Upper lobe of left lung (tissue), 6 donors: Measurements from ENCODE around the gene CCDC200. TPM values are rescaled to one million over a fixed set of nuclear protein-coding genes. Genes with fewer than 3 reads are reported as not detected.
"Not testable (repeated sequence)": the region's sequence is repeated elsewhere in the genome, so short reads cannot be mapped to it uniquely, and the experiment has no call there.

Experiments
- ATAC-seq, 2 donors: fragments of 200-7000 bp; cut with Tn5 transposase; one replicate each; pipeline ENCODE4 v1.9.1; 2022; ENCODE audit warnings: mild to moderate bottlenecking in 2 of 2, moderate library complexity in 2 of 2; ENCODE audit not compliant: low FRiP score in 2 of 2
- DNase-seq, 2 donors: peaks; one replicate each; pipeline ENCODE4 v3.0.0-alpha.2; 2019 to 2020
- H3K27ac ChIP-seq, 4 donors: fragments of 200-600 bp; sonication (generic); one replicate each; pipeline ENCODE4 v1.5.1; 2016 to 2019
- H3K27me3 ChIP-seq, 4 donors: fragments of 200-600 bp; sonication (generic); one replicate each; pipeline ENCODE4 v1.5.1; 2017 to 2019
- H3K36me3 ChIP-seq, 4 donors: fragments of 200-600 bp; sonication (generic); one replicate each; pipeline ENCODE4 v1.5.1; 2016 to 2019
- H3K4me1 ChIP-seq, 4 donors: fragments of 200-600 bp; sonication (generic); one replicate each; pipeline ENCODE4 v1.5.1; 2018 to 2019
- H3K4me3 ChIP-seq, 4 donors: fragments of 200-600 bp; sonication (generic); one replicate each; pipeline ENCODE4 v1.5.1; 2017 to 2019; ENCODE audit warnings: mild to moderate bottlenecking in 2 of 4, moderate library complexity in 1 of 4
- H3K9me3 ChIP-seq, 4 donors: fragments of 200-600 bp; sonication (generic); one replicate each; pipeline ENCODE4 v1.5.1; 2018 to 2019
- EP300 ChIP-seq, 4 donors: sonication (generic); formaldehyde crosslinking; IDR thresholded peaks; one replicate each; pipeline ENCODE4 v1.5.1; 2017; ENCODE audit warnings: antibody characterized with exemption in 4 of 4, control low read depth in 2 of 4
- POLR2A ChIP-seq, 4 donors: fragments of 450-650 bp; IDR thresholded peaks; one replicate each; pipeline ENCODE4 v1.5.1; 2016 to 2017; ENCODE audit warnings: antibody characterized with exemption in 4 of 4, mild to moderate bottlenecking in 2 of 4
- POLR2AphosphoS5 ChIP-seq, 2 donors: sonication (generic); formaldehyde crosslinking; IDR thresholded peaks; one replicate each; pipeline ENCODE4 v1.5.1; 2017; ENCODE audit warnings: antibody characterized with exemption in 2 of 2
- WGBS, 2 donors: methylation state at CpG; one replicate each; pipeline ENCODE4 v1.1.5; 2017 to 2018; 5-methylcytosine and 5-hydroxymethylcytosine counted together
- total RNA-seq, 6 donors: library from RNA; depleted of rRNA in 4 of 6; stranded (reverse); fragments of >200 nt in 4 of 6; gene quantifications; one replicate each; pipeline versions ENCODE4 v1.1.0 to v1.2.1, GENCODE V29; 2016 to 2021
- TF ChIP-seq, protein P1 (sequence below), 6 experiments: fragments of 450-650 bp in 4 of 6; fragments of 200-600 bp in 2 of 6; sonication (generic) in 2 of 6; IDR thresholded peaks; one replicate each; pipeline ENCODE4 v1.5.1; 2016 to 2019; ENCODE audit warnings: antibody characterized with exemption in 6 of 6
- donor health status: DM: no; HTN: no; CAD: no; lungs with moderate emphysema.
- donor health status: DM: no; HTN: yes; CAD: no; lungs with severe emphysema.

The CCDC200 gene
- total RNA-seq, 6 donors from 2014 or later, result 8.4 TPM; not detected in 5

DNA sequence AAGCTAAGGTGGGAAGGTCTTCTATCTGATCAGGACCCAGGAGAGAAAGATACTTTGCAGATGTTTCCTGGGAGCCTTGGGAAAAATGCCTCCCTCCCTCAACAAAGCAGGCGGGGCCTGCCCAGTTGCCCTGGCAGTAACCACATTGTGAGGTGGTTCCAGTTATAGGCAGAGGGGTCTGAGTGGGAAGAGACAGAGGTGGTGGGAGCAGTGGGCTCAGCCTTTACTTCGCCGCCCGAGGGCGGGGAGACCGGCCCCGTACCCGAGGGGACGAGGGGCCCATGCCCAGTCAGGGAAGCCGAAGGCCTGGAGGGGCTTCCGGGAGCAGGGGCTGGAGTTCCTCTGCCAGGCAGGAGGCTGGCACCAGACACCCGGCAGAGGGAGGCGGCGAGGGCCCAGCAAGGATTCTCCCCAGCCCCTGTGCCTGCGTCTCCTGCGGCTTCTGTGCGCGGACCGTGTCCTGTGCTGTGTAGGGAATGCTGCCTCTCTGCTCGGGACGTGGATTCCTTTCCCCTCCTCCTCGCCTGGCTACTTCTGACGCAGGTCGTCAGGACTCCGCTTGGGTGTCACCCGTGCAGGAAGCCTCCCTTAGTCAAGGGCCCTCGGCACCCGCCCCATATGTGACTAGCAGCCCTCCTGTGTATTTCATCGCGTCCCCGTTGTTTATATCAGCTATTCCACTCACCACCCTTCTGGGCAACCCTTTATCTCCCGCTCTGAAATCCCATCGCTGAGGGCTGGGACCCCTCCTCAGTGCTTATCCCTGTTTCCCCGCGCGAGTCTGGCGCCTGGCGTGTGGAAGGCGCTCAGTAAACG is 3.0 kb upstream of the CCDC200 start:
- DNase-seq, result peak in 1 of 2 donors; percentile 75

DNA sequence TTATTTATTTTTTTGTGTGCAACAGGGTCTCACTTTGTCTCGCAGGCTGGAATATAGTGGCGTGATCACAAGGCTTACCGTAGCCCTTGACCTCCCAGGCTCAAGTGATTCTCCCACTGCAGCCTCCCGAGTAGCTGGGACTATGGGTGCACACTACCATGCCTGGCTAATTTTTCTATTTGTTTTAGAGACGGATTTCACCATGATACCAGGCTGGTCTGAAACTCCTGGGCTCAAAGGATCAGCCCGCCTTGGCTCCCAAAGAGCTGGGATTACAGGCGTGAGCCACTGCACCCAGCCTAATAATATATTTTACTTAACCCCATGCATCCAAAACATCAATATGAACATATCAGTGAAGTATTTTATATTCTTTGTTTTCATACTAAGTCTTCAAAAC is 2.0 kb downstream of the CCDC200 start:
- no peak for ATAC-seq
- TF ChIP-seq, protein P1, sequence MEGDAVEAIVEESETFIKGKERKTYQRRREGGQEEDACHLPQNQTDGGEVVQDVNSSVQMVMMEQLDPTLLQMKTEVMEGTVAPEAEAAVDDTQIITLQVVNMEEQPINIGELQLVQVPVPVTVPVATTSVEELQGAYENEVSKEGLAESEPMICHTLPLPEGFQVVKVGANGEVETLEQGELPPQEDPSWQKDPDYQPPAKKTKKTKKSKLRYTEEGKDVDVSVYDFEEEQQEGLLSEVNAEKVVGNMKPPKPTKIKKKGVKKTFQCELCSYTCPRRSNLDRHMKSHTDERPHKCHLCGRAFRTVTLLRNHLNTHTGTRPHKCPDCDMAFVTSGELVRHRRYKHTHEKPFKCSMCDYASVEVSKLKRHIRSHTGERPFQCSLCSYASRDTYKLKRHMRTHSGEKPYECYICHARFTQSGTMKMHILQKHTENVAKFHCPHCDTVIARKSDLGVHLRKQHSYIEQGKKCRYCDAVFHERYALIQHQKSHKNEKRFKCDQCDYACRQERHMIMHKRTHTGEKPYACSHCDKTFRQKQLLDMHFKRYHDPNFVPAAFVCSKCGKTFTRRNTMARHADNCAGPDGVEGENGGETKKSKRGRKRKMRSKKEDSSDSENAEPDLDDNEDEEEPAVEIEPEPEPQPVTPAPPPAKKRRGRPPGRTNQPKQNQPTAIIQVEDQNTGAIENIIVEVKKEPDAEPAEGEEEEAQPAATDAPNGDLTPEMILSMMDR (IDR thresholded peaks at IDR 0.05), result no peak
- TF ChIP-seq POLR2A (IDR thresholded peaks at IDR 0.05), result no peak
- no peak for TF ChIP-seq POLR2AphosphoS5 (IDR thresholded peaks at IDR 0.05)
- no peak for TF ChIP-seq EP300 (IDR thresholded peaks at IDR 0.05)

More for the DNA sequence above, 3.0 kb upstream of the CCDC200 start:
- H3K27me3 ChIP-seq, H3K36me3 ChIP-seq, H3K9me3 ChIP-seq, H3K4me1 ChIP-seq, ATAC-seq: not testable (repeated sequence)
- Histone ChIP-seq H3K4me3 (peak overlapping the region in 2 of 4 donors; percentile 5 to 32), H3K27ac (peak overlapping the region; percentile 31 to 70 (median 42))
- 86 to 90% methylated on average over 13 to 24 of the region's 40 CpGs for WGBS, 2 donors
- peak in 1 of 4 donors; percentile 39 for TF ChIP-seq POLR2A (IDR thresholded peaks at IDR 0.05)

DNA sequence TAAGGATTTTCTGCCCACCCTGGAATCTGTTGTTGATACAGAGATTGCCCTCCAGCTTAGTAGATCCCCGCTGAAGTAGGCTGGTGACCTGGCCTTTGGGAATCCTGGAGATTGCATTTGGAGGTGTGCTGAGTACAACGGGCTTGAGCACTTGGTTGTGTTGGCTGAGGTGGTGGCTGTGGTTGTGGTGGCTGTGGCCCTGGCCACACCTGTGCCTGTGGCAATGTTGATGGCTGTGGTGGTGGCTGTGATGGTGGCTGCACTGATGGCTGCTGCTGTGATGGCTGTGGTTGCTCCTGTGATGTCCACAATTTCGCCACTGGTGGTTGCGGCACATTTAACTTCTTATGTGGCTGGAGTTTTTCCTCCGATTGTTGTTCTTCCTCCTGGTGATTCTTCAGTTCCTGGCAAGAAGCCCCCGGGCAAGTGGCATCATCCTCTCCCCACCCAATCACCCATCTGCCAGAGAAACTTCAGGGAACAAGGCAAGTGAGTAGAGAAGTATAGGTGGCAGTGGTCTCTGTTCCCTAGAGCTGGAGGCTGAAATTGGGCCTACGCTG is 4.2 kb downstream of the CCDC200 start:
- no peak for DNase-seq
- ATAC-seq, result no peak

More for the DNA sequence above, 2.0 kb downstream of the CCDC200 start:
- Histone ChIP-seq H3K27ac (no peak overlapping the region), H3K9me3 (no peaks in the 10 kb centered on the region), H3K4me3 (no peak overlapping the region), H3K36me3 (peaks cover 0 to 17% (median 1%) of the 10 kb centered on the region in 4 donors), H3K4me1 (no peaks in the 10 kb centered on the region), H3K27me3 (no peaks in the 10 kb centered on the region)
- 93 to 97% methylated on average over 7 of the region's 7 CpGs for WGBS, 2 donors
- DNase-seq, result no peak

DNA sequence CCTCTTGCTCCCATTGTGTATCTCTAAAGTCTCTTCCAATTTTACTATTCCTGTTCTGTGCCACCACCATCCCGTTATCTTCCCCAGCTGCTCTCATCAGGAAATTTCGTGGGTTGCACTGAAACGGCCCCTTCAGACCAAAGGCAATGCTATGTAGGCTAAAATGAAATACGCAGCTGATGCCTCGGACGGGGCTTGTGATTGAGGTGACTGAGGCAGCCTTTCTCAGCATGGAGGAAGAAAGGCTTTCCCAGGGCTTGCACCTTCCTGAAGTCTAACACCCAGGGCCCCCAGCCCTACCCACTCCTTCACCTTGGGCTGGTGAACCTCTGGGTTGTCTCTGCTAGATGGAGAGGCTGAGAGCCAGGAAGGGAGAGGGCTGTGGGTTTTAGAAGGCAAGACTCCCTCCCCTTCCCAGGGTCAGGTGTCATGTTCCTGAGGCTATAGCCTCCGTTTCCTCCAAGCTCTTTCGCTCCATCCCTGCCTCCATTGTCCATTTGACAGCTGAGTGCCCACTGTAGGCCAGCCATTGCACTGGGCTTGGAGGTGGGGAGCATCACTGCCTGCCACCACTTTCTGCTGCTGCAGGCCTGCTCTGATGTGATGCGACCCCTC is 7.8 kb downstream of the CCDC200 start:
- no peak overlapping the region for H3K4me3 ChIP-seq
- no peaks in the 10 kb centered on the region for H3K4me1 ChIP-seq
- 85 to 90% methylated on average over 9 of the region's 9 CpGs for WGBS, 2 donors
- H3K9me3 ChIP-seq, result no peaks in the 10 kb centered on the region
- TF ChIP-seq POLR2A (IDR thresholded peaks at IDR 0.05) (no peak), POLR2AphosphoS5 (IDR thresholded peaks at IDR 0.05) (no peak), EP300 (IDR thresholded peaks at IDR 0.05) (no peak)
- TF ChIP-seq, protein P1 (IDR thresholded peaks at IDR 0.05), result no peak
- DNase-seq (no peak), ATAC-seq (no peak)
- H3K36me3 ChIP-seq, result peaks cover 0 to 28% (median 15%) of the 10 kb centered on the region in 4 donors
- H3K27me3 ChIP-seq, result no peaks in the 10 kb centered on the region
- H3K27ac ChIP-seq, result no peak overlapping the region

More for the DNA sequence above, 4.2 kb downstream of the CCDC200 start:
- H3K4me3 ChIP-seq, result no peak overlapping the region
- no peaks in the 10 kb centered on the region for H3K27me3 ChIP-seq
- H3K4me1 ChIP-seq, result no peaks in the 10 kb centered on the region
- H3K9me3 ChIP-seq, result no peaks in the 10 kb centered on the region
- WGBS, 2 donors, result 85 to 87% methylated on average over 3 to 7 of the region's 7 CpGs
- H3K27ac ChIP-seq, result no peak overlapping the region
- H3K36me3 ChIP-seq, result peaks cover 0 to 17% (median 1%) of the 10 kb centered on the region in 4 donors
- no peak for TF ChIP-seq EP300 (IDR thresholded peaks at IDR 0.05)
- TF ChIP-seq, protein P1 (IDR thresholded peaks at IDR 0.05), result no peak
- no peak for TF ChIP-seq POLR2AphosphoS5 (IDR thresholded peaks at IDR 0.05)
- no peak for TF ChIP-seq POLR2A (IDR thresholded peaks at IDR 0.05)

DNA sequence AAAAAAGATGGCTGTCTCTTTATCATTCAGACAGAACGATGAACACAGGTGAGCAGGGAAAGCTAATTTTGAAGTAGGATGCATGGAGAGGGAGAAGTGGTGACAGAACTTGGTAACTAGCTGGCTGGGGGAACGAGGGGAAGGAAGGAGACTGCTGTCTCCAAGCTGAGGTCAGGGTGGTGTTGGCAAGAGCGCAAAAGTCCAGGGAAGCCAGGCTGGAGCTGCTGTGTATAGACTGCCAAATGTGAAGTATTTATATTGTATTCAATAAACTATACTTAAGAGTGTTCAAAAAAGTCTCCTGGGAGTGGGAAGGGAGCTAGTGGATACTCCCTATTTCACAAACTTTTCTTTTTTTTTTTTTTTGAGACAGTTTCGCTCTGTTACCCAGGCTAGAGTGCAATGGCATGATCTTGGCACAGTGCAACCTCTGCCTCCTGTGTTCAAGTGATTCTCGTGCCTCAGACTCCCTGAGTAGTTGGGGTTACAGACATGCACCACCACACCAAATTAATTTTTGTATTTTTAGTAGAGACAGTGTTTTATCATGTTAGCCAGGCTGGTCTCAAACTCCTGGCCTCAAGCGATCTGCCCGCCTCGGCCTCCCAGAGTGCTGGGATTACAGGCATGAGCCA is 8.6 kb downstream of the CCDC200 start:
- no peak for ATAC-seq
- TF ChIP-seq EP300 (IDR thresholded peaks at IDR 0.05) (no peak), POLR2A (IDR thresholded peaks at IDR 0.05) (no peak)
- no peak for DNase-seq
- WGBS, 2 donors, result 64 to 65% methylated on average over 8 of the region's 8 CpGs
- Histone ChIP-seq H3K4me3 (no peak overlapping the region), H3K9me3 (no peaks in the 10 kb centered on the region), H3K27me3 (no peaks in the 10 kb centered on the region), H3K27ac (no peak overlapping the region), H3K4me1 (no peaks in the 10 kb centered on the region), H3K36me3 (peaks cover 0 to 32% (median 13%) of the 10 kb centered on the region in 4 donors)
